Measurements from ENCODE around the gene STRN.

The STRN gene

DNA sequence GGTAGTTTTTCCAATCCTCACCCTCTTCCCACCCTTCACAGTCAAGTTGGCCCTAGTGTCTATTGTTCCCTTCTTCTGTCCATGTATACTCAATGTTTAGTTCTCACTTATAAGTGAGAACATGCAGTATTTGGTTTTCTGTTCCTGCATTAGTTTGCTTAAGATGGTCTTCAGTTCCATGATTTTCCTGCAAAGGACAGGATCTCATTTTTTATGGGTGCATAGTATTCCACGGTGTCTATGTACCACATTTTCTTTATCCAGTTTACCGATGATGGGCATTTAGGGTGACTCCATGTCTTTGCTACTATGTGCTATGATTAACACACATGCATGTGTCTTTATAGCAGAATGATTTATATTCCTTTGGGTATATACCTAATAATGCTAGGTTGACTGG, 104.4 kb downstream of the STRN start:
- TF ChIP-seq CTCF (IDR thresholded peaks at IDR 0.05; ENCODE audit: unreplicated experiment in 3 of 3) = no peak
- Mint-ChIP-seq H3K9me3 (no peaks in the 10 kb centered on the region), H3K27me3 (ENCODE audit: low read depth) (no peaks in the 10 kb centered on the region)

DNA sequence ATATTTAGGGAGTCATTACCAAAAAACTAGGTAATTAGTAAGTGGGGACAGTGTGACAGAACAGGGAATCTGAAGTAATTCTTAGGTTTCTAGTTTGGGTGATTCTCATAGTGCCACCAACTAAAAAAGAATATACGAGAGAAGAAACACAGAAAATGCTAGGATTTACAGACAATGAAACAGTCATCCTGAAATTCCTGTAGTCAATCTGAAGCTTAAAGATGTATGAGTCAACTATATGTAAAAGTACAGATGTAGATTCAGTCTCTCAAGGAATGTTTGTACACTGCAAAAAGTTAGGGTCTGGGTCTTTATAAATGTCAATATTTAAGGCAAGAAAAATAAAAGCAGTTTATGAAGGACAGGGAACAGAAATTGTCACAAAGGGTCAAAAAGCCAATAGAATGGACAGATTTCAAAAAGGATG, 107.0 kb downstream of the STRN start:
- Mint-ChIP-seq H3K4me3 (no peak overlapping the region), H3K36me3 (ENCODE audit: low read depth) (peaks cover 53% of the 10 kb centered on the region), H3K27me3 (ENCODE audit: low read depth) (no peaks in the 10 kb centered on the region), H3K27ac (peak overlapping the region; percentile 49 to 89 (median 81)), H3K9me3 (no peaks in the 10 kb centered on the region), H3K4me1 (no peaks in the 10 kb centered on the region)
- TF ChIP-seq CTCF (IDR thresholded peaks at IDR 0.05; ENCODE audit: unreplicated experiment in 3 of 3) = no peak

More for the DNA sequence above, 104.4 kb downstream of the STRN start:
- peaks cover 69% of the 10 kb centered on the region for H3K36me3 Mint-ChIP-seq (ENCODE audit: low read depth)
- H3K27ac Mint-ChIP-seq = no peak overlapping the region
- H3K4me1 Mint-ChIP-seq = no peaks in the 10 kb centered on the region
- no peak overlapping the region for H3K4me3 Mint-ChIP-seq

DNA sequence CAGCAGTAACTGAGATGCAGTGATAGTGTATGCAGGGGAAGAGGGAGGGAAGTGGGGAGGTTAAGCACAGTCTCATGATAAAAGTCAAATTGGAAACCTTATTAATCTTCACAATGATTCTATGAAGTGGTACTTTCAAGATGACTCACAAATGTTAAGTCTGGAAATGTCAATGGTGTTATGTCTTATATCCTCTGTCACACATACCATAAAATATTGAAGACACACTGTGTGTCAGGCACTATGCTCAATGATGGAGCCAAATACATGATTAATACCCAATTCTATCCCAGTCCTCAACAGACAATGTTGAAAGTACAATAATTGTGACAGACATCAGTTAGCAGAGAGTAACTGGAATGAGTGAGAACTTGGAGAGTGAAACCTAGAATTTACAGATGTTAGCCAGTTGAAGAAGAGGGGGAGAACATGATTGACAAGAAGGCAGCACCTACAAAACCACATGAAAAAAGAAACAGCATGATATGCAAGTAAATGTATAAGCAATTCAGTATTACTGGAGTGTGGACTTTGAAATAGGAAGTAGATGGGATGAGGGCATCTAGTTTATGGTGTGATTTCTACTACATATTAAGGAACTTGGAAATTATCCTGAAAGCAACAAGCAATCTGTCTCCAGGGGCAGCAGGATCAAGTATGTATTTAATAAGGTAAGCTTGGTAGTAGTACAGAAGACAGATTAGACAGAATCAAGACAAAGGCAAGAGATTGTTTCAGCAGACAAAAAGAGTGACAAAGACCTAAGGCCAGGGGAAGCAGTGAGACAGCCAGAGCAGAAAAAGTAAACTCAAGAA, 107.6 kb downstream of the STRN start:
- H3K27me3 Mint-ChIP-seq (ENCODE audit: low read depth) = no peaks in the 10 kb centered on the region
- TF ChIP-seq CTCF (IDR thresholded peaks at IDR 0.05; ENCODE audit: unreplicated experiment in 3 of 3) = no peak
- peaks cover 47% of the 10 kb centered on the region for H3K36me3 Mint-ChIP-seq (ENCODE audit: low read depth)
- no peak overlapping the region for H3K4me3 Mint-ChIP-seq
- no peaks in the 10 kb centered on the region for H3K4me1 Mint-ChIP-seq
- H3K27ac Mint-ChIP-seq = peak overlapping the region; percentile 49 to 89 (median 81)
- no peaks in the 10 kb centered on the region for H3K9me3 Mint-ChIP-seq

- H3K27ac Mint-ChIP-seq = no peak overlapping the region
- H3K4me1 Mint-ChIP-seq = no peaks in the 10 kb centered on the region
- H3K36me3 Mint-ChIP-seq (ENCODE audit: low read depth) = peaks cover 42% of the 10 kb centered on the region
- TF ChIP-seq CTCF (IDR thresholded peaks at IDR 0.05; ENCODE audit: unreplicated experiment in 3 of 3) = no peak
- no peaks in the 10 kb centered on the region for H3K27me3 Mint-ChIP-seq (ENCODE audit: low read depth)
- H3K9me3 Mint-ChIP-seq = no peaks in the 10 kb centered on the region
- no peak overlapping the region for H3K4me3 Mint-ChIP-seq
These were observed 108.6 kb downstream of the STRN start for GRCh38 chr2:36857713-36858112.

- H3K36me3 Mint-ChIP-seq (ENCODE audit: low read depth) = peaks cover 40% of the 10 kb centered on the region
- TF ChIP-seq CTCF (IDR thresholded peaks at IDR 0.05; ENCODE audit: unreplicated experiment in 3 of 3) = no peak
- H3K4me1 Mint-ChIP-seq = no peaks in the 10 kb centered on the region
- H3K9me3 Mint-ChIP-seq = no peaks in the 10 kb centered on the region
- no peak overlapping the region for H3K27ac Mint-ChIP-seq
- no peaks in the 10 kb centered on the region for H3K27me3 Mint-ChIP-seq (ENCODE audit: low read depth)
- H3K4me3 Mint-ChIP-seq = no peak overlapping the region
These were observed 110.9 kb downstream of the STRN start for GRCh38 chr2:36855429-36855828.

GRCh38 chr2:36854241-36854640, 112.1 kb downstream of the STRN start:
- Mint-ChIP-seq H3K36me3 (ENCODE audit: low read depth) (peaks cover 43% of the 10 kb centered on the region), H3K4me3 (no peak overlapping the region), H3K9me3 (no peaks in the 10 kb centered on the region), H3K27ac (no peak overlapping the region), H3K4me1 (no peaks in the 10 kb centered on the region), H3K27me3 (ENCODE audit: low read depth) (no peaks in the 10 kb centered on the region)
- TF ChIP-seq CTCF (IDR thresholded peaks at IDR 0.05; ENCODE audit: unreplicated experiment in 3 of 3) = no peak
